K562 (cell line): Measurements from ENCODE around the gene LRMDA. TPM values are rescaled to one million over a fixed set of nuclear protein-coding genes. Genes with fewer than 3 reads are reported as not detected.

ENCODE experiments used
- ARID3A ChIP-seq: IDR thresholded peaks from 2 replicates; pipeline ENCODE4 v1.6.1; 2012; ENCODE audit warnings: low read depth, low read length, improper control_type of control experiment, borderline replicate concordance
- ATF1 ChIP-seq, 2 experiments: fragments of 450-650 bp in 1 of 2; IDR thresholded peaks; 2 replicates each; pipeline ENCODE4 v1.6.1; 2016; ENCODE audit warnings: missing compliant biosample characterization in 1 of 2, missing genetic modification characterization in 1 of 2
- EGR1 ChIP-seq: fragments of 450-650 bp; conservative IDR thresholded peaks from 2 replicates; pipeline ENCODE4 v1.6.1; 2017; ENCODE audit warnings: mild to moderate bottlenecking
- FOXP1 ChIP-seq: sonication (generic); formaldehyde crosslinking; IDR thresholded peaks from 2 replicates; pipeline ENCODE4 v1.8.0; 2022; ENCODE audit warnings: mild to moderate bottlenecking, missing genetic modification reagents
- HCFC1 ChIP-seq: IDR thresholded peaks from 2 replicates; pipeline ENCODE4 v1.6.1; 2012; ENCODE audit warnings: low read depth, low read length, improper control_type of control experiment
- LARP7 ChIP-seq: fragments of 450-650 bp; IDR thresholded peaks from 2 replicates; pipeline ENCODE4 v1.6.1; 2016
- MAFG ChIP-seq: fragments of 450-650 bp; conservative IDR thresholded peaks from 2 replicates; pipeline ENCODE4 v1.6.1; 2016; ENCODE audit warnings: missing genetic modification characterization, missing compliant biosample characterization
- MAFK ChIP-seq: IDR thresholded peaks from 2 replicates; pipeline ENCODE4 v1.6.1; 2011; ENCODE audit warnings: low read length, improper control_type of control experiment
- MBD2 ChIP-seq: sonication (generic); IDR thresholded peaks from 2 replicates; pipeline ENCODE4 v1.6.1; 2016; ENCODE audit warnings: low read depth, borderline replicate concordance
- MCM2 ChIP-seq: fragments of 450-650 bp; IDR thresholded peaks from 2 replicates; pipeline ENCODE4 v1.6.1; 2017; ENCODE audit warnings: low read depth, mild to moderate bottlenecking
- MED1 ChIP-seq: sonication (generic); formaldehyde crosslinking; IDR thresholded peaks from 2 replicates; pipeline ENCODE4 v1.8.1; 2023; ENCODE audit warnings: missing genetic modification reagents, borderline replicate concordance
- MTA3 ChIP-seq: fragments of 450-650 bp; formaldehyde crosslinking; IDR thresholded peaks from 2 replicates; pipeline ENCODE4 v1.6.1; 2017; ENCODE audit warnings: mild to moderate bottlenecking, borderline replicate concordance
- RBM14 ChIP-seq: fragments of 200-400 bp; formaldehyde crosslinking; IDR thresholded peaks from 2 replicates; pipeline ENCODE4 v1.6.1; 2018; ENCODE audit warnings: low read depth, mild to moderate bottlenecking, low read length, moderate library complexity, borderline replicate concordance; ENCODE audit not compliant: insufficient read depth
- ZBTB40 ChIP-seq, 2 experiments: fragments of 450-650 bp in 1 of 2; sonication (generic) in 1 of 2; formaldehyde crosslinking in 1 of 2; IDR thresholded peaks; 2 replicates each; pipeline versions ENCODE4 v1.7.1 to v1.9.0; 2016 to 2022; ENCODE audit warnings: inconsistent platforms in 1 of 2, mild to moderate bottlenecking in 1 of 2, missing genetic modification reagents in 1 of 2
- polyA plus RNA-seq, 8 experiments: library from polyadenylated mRNA; depleted of rRNA in 4 of 8; stranded (reverse) in 5 of 8; unstranded in 3 of 8; fragments of >200 nt; fragmentation: Nextera tagmentation in 2 of 8; fragmentation: Illumina TruSeq in 1 of 8; extraction: Ambion mirVana in 2 of 8; extraction: Trizol in 1 of 8; gene quantifications; 2 replicates each; pipeline versions ENCODE4 v1.2.1 to v1.2.3, GENCODE V29; 2011 to 2014; ENCODE audit warnings: inconsistent platforms in 1 of 8, missing spikeins in 1 of 8
- total RNA-seq, 7 experiments: library from RNA; depleted of rRNA in 6 of 7; stranded (reverse); fragments of >200 nt in 6 of 7; fragmentation: Illumina TruSeq in 2 of 7; extraction: Trizol in 2 of 7; gene quantifications; 2 replicates each; pipeline versions ENCODE4 v1.2.1 to v1.2.3, GENCODE V29; 2011 to 2021; ENCODE audit warnings: low replicate concordance in 1 of 7
- TF ChIP-seq, protein P1 (sequence below): sonication (generic); formaldehyde crosslinking; IDR thresholded peaks from 2 replicates; pipeline ENCODE4 v1.8.0; 2022; ENCODE audit warnings: mild to moderate bottlenecking, missing genetic modification reagents

Gene LRMDA
- total and polyA plus RNA-seq, 9 of the 15 experiments (the other 6 are each of a cell fraction or from before 2014, with no cell fraction given), result 0.25 TPM; not detected in 8

GRCh38 chr10:75987616-75988015 lies 556.2 kb downstream of the LRMDA start (continued):
- TF ChIP-seq ZBTB40 (IDR thresholded peaks at IDR 0.05) (no peak), ZBTB40 (CRISPR knock-in tag; IDR thresholded peaks at IDR 0.05) (no peak), EGR1 (no peak), RBM14 (no peak), HCFC1 (no peak), MAFK (peak; percentile 48; the same call in 1 of the 2 replicates), FOXP1 (CRISPR knock-in tag) (no peak), MAFG (tag) (peak; percentile 82), MTA3 (no peak), ARID3A (no peak), MED1 (CRISPR knock-in tag) (no peak), LARP7 (no peak), ATF1 (CRISPR knock-in tag; IDR thresholded peaks at IDR 0.05) (no peak), ATF1 (tag; IDR thresholded peaks at IDR 0.05) (no peak), MBD2 (no peak), MCM2 (no peak)
- TF ChIP-seq, protein P1, sequence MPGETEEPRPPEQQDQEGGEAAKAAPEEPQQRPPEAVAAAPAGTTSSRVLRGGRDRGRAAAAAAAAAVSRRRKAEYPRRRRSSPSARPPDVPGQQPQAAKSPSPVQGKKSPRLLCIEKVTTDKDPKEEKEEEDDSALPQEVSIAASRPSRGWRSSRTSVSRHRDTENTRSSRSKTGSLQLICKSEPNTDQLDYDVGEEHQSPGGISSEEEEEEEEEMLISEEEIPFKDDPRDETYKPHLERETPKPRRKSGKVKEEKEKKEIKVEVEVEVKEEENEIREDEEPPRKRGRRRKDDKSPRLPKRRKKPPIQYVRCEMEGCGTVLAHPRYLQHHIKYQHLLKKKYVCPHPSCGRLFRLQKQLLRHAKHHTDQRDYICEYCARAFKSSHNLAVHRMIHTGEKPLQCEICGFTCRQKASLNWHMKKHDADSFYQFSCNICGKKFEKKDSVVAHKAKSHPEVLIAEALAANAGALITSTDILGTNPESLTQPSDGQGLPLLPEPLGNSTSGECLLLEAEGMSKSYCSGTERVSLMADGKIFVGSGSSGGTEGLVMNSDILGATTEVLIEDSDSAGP (CRISPR knock-in tag), result no peak
